ENCODE results near the gene KCNJ5. TPM values are rescaled to one million over a fixed set of nuclear protein-coding genes. Genes with fewer than 3 reads are reported as not detected.
"Not testable (repeated sequence)": the region's sequence is repeated elsewhere in the genome, so short reads cannot be mapped to it uniquely, and the experiment has no call there.

Gene KCNJ5
- total RNA-seq, 1 experiment from 2014 or later, result not detected

DNA sequence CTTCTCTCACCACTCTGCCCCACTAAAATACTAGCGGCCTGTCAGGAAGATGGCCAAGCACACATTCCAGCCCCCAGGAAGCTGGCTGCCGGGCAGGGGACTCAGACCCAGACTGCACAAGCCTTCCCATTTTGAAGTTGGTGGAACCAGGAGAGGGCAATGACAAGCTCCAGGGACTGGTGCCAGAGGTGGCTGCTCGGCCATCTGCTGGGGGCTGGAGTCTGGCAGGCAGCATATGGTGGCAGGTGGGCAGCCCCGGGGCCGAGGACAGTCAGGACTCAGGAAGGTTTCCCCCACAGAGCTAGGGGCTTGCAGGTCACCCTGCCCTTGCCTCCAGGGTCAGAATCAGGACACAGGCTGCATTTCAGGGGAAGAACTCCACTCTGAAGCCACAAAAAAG lies 22.6 kb downstream of the KCNJ5 start:
- DNase-seq (ENCODE audit: low read depth), result no peak

DNA sequence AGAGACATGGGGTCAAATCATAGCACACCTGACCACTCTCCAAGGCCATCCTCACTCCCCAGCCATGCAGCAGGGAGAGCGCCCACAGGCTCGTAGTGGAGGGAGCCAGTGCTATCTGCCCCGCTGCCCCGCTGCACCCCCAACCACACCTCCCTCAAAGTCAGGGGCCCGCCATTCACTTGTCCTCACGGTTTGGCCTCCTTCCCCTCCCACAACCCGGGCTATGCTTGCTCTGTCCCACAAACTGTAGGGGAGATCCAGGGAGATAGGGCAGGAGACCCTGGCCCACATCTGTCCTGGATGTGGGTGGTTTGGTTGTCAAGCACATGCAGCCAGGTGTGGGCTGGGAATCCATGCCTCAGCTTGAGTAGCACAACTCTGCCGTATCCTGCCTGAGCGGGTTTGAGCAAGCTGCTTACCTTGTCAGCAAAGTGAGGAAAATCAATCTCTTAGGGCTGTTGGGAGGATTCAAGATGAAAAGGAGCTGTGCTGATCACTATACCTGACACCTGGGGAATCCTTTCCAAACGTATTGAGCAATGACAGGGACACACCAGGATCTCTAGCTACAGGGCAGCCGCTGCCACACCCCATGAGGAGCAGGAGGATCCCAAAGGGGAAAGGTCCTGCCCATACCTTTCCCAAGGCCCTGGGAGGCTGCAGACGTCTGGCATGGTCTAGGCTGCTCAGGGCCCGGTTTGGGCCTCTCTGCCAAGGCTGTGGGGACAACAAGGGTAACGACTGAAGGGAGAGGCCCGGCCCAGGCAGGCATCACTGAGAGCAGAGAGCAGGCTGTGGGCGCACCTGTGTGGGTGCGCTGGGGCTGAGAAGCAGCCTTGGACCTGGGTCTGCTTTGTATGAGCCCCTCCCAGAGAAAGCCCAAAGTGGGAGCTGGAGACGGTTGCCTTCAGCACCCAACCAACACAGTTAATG lies 23.3 kb downstream of the KCNJ5 start:
- no peak for DNase-seq (ENCODE audit: low read depth)

DNA sequence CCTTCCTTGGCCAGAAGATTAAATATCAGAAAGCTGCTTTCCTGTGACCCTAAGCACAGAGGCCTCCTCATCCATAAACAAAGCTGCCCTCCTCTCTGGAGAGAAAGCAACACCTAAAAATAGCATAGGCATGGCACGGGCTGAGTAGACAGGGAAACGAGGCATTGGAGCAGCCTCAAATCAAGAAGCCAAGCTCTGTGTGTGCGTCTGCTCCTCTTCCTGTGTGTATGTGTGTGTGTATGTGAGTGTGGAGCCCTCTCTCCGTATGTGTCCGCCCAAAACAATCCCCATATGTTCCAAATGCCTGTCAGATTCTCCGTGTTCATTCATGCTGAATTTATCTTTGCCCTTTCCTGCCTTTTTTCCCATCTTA lies 24.0 kb downstream of the KCNJ5 start:
- DNase-seq (ENCODE audit: low read depth), result no peak

DNA sequence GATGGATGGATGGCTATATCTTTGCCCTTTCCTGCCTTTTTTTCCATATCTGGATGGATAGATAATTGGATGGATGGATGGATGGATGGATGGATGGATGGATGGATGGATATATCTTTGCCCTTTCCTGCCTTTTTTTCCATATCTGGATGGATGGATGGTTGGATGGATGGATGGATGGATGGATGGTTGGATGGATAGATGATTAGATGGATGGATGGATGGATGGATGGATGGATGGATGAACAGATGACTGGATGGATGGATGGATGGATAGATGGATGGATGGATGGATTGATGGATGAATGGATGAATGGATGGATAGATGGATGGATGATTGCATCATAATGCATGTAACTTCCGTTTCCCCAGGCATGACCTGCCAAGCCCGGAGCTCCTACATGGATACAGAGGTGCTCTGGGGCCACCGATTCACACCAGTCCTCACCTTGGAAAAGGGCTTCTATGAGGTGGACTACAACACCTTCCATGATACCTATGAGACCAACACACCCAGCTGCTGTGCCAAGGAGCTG lies 24.9 kb downstream of the KCNJ5 start:
- no peak for DNase-seq (ENCODE audit: low read depth)

- DNase-seq (ENCODE audit: low read depth), result no peak
Observed at GRCh38 chr11:128916681-128917080, 25.5 kb downstream of the KCNJ5 start.

DNA sequence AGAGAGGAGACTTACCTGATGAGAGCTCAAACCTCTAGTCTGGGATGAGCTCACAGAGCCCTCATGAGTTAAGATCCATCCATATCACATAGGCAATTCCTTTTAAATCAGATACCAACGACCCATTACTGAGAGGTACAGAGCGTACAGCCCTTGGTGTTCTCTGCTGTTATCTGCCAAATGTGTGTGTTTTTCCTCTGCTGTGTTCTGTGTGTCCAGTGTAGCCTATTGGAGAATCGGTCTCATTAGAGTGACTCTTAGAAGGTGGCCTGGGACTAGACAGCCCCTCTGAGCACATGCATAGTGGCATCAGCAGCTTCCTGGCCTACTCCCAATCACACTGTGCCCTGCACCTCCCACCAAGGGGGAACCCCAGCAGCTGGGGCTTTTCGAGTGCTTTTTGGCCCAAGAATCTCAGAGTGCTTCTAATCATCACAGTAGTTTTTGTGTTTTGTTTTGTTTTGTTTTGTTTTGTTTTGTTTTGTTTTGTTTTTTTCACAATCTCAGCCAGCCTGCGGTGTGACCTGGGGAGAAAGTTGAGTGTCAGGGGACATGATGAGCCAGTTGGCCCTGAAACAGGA lies 26.1 kb downstream of the KCNJ5 start:
- no peak for DNase-seq (ENCODE audit: low read depth)

DNA sequence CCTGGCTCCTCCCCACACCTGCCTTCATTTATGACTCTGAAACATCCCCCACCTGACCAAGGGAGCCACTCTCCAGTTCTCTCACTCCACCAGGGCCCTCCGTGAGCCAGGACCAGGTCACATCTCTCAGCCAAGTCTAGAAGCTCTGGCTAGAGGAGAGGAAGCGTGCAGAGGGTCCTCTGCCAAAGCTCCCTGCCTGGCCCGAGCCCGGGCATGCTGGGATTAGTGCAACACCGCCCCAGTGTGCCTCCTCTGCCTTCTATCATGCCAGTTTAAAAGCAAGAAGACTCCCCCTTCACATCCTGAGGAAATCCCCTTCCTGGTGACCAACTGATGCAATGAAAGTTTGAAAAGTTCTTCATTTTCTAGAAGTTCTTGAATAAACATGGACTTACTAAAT lies 28.1 kb downstream of the KCNJ5 start:
- DNase-seq (ENCODE audit: low read depth), result no peak

GRCh38 chr11:128919635-128920034 lies 28.5 kb downstream of the KCNJ5 start:
- DNase-seq (ENCODE audit: low read depth), result not testable (repeated sequence)

GRCh38 chr11:128920666-128921065 lies 29.5 kb downstream of the KCNJ5 start:
- DNase-seq (ENCODE audit: low read depth), result no peak

DNA sequence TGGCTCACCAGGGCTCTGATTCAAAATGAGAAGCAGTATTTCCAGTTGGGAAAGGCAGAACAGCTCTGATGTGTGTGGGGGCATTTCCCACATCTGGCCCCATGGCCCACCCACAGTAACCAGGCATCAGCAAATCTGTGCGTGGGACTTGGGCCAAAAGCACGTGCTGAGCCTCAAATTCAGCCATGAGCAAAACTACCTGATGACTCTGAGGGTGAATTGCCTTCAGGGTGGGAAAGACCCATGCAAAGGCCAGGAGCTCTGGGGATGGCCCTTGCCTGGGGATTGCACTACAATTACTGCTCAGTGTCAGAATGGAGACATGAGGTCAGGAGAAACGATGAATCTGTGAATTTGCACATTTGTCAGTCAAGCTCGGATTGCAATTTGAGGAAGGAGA lies 30.6 kb downstream of the KCNJ5 start:
- DNase-seq (ENCODE audit: low read depth), result no peak

DNA sequence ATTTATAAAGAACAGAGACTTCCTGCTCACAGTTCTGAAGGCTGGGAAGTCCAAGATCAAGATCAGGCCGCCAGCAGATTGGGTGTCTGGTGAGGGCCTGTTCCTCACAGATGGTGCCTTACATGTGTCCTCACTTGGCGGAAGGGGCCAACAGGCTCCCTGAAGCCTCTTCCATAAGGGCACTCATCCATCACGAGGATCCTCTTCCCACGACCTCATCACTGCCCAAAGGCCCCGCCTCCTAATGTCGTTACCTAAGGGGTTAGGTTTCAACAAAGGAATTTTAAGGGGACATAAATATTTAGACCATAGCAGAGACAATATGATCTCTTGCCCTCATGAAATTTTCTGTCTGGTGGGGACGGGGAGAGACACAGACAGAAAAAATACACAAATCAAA lies 32.9 kb downstream of the KCNJ5 start:
- DNase-seq (ENCODE audit: low read depth), result no peak

DNA sequence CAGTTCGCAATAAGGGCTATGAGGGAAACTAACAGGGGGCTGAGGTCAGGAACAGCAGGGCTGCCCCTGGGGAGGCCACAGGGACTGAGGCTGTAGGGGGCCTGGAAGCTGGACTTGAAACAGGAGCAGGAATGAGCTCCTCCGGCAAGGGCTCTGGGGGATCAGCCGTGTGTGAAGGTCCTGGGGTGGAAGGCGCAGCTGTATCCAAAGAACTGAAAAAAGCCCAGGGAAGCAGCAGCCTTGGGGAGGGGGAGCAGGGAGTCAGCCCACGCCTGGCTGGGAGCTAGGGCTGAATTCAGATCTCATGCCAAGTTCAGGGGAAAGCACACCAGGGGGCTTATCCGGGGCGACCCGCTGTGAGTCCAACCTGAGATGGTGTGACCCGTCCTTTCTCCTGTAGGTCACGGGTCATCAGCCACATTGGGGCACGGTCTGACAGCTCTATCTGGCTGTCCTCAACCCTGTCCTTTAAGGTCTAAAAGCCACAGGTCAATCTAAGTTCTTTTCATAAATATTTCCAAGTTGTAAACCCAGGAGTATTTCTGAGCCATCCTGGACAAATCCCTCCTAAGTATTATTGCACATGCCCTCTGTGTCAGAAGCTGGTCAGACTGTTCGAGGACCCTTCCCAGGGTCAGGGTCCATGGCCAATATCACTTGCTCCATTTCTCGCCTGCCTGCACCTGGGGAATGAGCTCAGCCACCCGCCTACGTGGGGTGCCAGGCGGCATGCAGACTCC lies 33.5 kb downstream of the KCNJ5 start:
- no peak for DNase-seq (ENCODE audit: low read depth)

- no peak for DNase-seq (ENCODE audit: low read depth)
Observed at GRCh38 chr11:128925250-128925600, 34.1 kb downstream of the KCNJ5 start.

GRCh38 chr11:128926000-128926399 lies 34.8 kb downstream of the KCNJ5 start:
- no peak for DNase-seq (ENCODE audit: low read depth)

DNA sequence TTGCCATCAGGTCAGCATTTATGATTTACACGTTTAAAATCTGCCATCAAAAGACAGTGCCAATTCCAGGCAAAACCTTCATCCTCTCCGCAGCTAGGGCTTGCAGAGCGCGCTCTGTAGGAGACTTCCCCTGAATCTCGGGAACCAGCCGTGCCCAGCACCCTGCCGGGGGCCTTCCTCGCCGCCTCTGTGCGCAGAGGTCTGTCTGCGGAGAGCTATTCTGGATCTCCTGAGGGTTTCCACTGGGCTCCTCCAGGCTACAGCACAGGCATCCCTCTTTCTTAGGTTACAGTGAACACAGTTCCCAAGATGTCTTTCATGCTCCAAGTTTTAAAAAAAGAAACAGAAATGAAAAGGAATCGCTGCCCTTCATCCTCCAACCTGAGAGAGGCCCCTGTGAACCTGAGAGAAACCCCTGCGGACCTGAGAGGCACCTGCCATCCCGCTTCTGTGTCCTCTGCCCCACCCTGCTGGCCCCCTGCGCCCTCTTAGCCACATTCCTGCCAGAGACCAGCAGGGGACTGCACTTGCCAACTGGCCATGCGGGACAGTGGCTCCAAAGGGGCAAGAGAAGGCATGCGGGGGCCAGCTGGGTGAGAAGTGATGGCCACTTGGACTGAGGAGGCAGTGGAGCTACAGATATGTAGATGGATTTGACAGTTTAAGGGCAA lies 35.4 kb downstream of the KCNJ5 start:
- DNase-seq (ENCODE audit: low read depth), result no peak

DNA sequence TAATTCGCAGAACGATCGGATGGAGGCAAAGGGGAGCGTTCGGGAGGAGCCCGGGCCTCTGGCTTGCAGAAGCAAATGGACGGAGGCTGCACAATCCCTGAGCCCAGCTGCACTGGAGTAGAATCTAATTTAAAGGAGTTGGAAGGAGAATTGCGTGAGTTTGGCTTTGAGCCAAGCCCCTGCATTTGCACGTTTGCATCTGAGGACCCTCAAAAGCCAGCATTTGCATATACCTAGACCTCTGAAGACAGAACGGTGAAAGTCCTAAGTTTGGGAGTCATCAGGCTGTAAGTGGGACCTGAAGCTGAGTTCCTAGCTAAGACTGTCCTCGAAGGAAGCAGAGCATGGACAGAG lies 35.9 kb downstream of the KCNJ5 start:
- no peak for DNase-seq (ENCODE audit: low read depth)

DNA sequence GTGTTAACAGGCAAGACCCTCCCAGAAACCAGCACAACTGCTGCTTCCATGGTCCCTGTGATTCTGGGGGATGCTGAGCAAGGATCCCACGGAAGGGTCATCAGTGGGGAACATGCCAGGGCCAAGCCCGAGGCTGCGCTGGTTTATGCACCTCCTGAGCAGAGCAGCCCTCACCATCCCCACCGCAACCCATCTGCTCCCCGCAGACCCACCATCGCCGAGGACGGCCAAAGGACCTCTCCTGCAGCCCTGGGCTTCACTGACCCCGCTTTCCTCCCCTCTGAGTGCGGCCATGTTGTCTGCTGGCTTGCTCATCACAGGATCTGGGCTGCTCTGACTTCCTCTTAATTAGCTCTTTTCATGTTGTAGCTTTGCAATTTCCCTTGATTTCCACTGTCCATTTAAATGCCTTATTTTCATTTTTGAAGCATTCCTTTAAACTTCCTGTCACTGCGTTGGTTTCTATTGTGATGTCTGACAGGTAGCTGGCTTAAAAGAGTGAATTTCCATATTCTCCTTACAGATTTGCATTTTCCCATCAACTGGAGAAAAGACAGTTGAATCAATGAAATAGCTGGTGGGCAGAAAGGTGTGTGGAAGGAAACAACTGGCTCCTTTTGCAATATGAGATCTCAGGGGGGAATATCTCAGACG lies 36.7 kb downstream of the KCNJ5 start:
- DNase-seq (ENCODE audit: low read depth), result no peak

DNA sequence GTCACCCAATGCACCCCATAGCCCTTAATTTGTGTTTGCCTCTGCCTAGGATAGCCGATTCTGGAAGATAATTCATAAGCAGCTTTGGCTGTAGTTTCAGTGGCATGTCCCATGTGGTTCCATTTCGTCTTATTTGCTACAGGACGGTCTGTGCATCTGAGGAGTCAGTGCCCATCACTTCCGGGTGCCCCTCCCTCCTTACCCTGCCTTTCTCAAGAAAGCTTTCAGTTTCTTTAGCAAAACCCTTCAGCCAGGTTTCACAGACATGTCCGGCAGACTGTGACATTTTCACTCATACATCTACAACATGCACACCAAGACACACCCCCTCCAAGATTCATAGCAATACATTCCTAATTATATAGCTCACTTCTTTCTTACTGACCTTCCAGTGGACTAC lies 37.2 kb downstream of the KCNJ5 start:
- no peak for DNase-seq (ENCODE audit: low read depth)

- DNase-seq (ENCODE audit: low read depth), result no peak
Observed at GRCh38 chr11:128929468-128929867, 38.3 kb downstream of the KCNJ5 start.

GRCh38 chr11:128929991-128930390 lies 38.8 kb downstream of the KCNJ5 start:
- DNase-seq (ENCODE audit: low read depth), result peak; percentile 50

- no peak for DNase-seq (ENCODE audit: low read depth)
Observed at GRCh38 chr11:128931066-128931465, 39.9 kb downstream of the KCNJ5 start.

GRCh38 chr11:128931668-128932067 lies 40.5 kb downstream of the KCNJ5 start:
- no peak for DNase-seq (ENCODE audit: low read depth)
